NCI-H82 treated with DMSO at 0.1 percent for 48 hours (cell line): ENCODE measurements around the gene CNTNAP1.
A peak's percentile ranks its signal among the peaks of the same experiment; 100 is the strongest.
"Not testable (repeated sequence)": the region's sequence is repeated elsewhere in the genome, so short reads cannot be mapped to it uniquely, and the experiment has no call there.

Source experiments
- DNase-seq: peaks from one replicate; lab custom pipeline; 2025; ENCODE audit not compliant: unreplicated experiment; lab: John Stamatoyannopoulos, UW

Gene CNTNAP1

DNA sequence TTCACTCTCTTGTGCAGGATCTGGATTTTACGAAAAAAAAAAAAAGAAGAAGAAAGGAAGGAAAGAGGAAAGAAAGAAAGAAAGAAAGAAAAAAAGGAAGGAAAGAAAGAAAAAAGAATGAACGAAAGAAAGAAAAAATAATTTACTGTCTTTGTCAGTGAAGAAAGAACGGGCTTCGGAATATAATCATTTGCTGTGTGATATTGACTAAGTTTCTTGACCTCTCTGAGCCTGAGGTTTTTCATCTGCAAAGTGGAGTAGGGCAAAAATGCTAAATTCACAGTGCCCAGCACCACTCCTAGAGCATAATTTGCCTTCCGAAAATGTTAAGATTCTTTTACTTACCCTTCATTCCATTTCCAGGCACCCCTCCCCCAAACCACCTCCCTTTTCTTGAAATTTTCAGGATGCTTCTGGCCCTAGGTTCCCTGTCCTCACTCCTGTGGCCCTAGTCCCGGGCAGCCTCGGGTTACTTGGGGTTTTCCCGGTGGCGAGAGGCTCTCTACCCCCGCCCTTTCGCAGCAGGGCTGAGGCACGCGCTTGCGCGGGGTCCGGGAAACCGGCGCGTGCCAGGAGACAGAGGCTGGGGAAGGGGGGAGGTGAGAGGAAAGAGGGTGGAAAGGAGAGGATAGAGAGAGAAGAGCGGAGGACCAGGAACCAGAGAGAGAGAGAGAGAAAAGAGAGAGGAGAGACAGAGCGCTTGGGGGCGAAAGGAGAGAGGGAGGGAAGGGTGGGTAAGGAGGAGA lies at the start of gene CNTNAP1:
Gene CNTNAP1, plus strand, starts transcription at position 556 of the 746 bp plus-strand sequence. CDS start 299 bp downstream, outside the sequence.
- DNase-seq: peak; percentile 40

DNA sequence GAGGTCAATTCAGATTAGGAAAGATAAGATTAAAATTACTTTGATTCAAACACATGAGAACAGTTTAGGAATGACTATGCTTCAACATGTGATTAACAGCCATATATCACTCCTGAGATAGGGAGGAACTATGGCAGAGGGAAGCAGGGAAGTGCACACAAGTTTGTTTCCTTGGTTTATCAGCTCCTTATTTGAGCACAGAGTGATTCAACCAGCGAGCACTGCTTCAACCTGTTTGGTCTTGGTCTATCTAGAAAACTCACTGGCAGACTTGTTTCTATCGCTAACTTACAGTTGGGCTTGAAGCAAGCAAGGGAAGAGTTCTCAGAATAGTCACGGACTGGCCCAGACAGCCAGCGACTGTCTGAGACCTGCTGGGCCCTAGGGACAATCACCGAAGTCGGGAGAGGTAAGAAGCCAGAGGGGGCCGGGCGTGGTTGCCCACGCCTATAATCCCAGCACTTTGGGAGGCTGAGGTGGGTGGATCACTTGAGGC lies 49.3 kb upstream of the CNTNAP1 start:
- no peak for DNase-seq

DNA sequence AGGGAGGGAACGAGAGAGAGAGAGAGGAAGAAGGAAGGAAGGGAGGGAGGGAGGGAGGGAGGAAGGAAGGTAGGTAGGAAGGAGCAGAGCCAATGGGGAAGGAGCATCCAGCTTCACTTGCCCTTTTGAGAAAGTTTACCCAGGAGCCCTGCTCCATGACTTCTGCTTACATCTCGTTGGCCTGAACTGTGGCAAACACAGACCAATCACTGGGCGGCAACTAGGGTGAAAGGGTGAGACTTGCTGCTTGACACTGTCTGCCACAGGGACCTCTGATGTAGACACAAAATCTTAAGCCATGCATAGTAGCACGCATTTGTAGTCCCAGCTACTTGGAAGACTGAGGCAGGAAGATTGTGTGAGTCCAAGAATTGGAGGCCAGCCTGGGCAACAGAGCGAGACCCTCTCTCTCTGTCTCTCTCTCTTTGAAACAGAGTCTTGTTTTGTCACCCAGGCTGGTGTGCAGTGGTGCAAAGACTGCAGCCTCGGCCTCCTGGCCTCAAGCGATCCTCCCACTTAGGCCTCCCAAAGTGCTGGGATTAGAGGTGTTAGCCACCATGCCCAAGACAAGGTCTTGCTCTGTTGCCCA lies 42.7 kb upstream of the CNTNAP1 start:
- DNase-seq: no peak

DNA sequence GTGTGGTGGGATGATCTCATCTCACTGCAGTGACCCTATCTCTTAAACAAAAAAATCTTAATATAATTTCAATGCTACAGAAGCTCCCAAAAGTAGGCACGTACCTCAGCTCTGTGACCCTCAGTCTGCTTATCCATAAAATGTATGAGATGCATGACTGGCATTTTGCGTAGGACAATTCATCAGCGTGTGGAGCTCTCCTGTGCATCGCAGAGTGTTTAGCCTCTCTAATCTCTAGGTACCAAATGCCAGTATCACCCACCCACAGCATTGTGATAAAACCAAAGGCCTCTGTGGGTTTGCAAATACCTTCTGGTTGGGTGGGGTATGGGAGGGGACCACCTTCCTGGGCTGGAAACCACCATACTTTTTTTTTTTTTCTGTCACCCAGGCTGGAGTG lies 42.2 kb upstream of the CNTNAP1 start:
- no peak for DNase-seq

DNA sequence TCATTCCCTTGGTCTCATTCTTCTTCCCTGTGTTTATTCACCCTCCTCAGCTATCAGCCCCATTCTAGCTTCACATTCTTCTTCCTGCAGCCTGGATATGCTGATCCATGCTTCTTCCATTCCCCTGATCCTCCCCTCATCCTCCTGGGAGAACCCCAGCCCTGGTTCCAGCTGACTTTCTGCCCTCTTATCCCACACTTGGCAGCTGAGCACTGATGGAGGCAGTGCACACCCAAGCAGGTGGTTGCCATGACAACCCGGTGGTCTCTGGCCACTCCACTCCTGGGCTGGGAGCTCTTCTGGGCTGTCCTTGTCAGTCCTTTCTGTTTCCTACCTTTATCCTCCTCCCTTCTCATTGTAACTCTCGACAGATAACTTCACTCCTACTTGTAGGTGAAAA lies 40.0 kb upstream of the CNTNAP1 start:
- DNase-seq: no peak

DNA sequence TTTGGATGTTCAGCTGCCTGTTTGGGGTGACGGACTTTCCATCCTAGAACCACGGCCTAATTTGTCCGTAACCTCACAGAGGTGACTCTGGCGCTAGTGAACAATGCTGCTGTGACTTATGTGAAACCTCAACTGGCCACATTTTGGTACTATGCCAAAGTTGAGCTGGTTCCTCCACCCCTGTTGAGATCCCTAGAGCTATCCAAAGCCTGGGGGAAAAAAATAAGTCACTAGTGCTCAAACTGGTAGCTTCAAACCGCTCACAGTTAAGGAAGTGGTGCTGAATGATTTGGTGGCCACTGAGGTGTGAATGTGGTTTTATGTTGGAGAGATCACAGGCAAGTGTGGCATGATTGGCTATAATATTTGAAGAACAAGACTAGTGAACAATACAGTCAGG lies 34.6 kb upstream of the CNTNAP1 start:
- no peak for DNase-seq

DNA sequence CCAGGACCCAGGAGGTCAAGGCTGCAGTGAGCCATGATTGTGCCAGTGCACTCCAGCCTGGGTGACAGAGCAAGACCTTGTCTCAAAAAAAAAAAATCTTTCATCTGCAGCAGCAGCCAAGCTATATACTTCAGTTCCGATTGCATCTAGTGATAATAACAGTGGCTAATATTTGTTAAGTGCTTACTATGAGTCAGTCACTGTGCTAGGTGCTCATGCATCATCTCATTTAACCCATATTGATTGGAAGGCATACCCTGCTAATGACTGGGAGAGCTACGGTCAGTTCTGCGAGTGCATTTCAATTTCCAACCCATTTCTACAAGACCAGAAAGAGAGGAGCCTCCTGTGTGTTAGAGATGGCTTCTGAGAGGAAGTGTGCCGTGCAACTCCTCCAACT lies 30.9 kb upstream of the CNTNAP1 start:
- DNase-seq: no peak

DNA sequence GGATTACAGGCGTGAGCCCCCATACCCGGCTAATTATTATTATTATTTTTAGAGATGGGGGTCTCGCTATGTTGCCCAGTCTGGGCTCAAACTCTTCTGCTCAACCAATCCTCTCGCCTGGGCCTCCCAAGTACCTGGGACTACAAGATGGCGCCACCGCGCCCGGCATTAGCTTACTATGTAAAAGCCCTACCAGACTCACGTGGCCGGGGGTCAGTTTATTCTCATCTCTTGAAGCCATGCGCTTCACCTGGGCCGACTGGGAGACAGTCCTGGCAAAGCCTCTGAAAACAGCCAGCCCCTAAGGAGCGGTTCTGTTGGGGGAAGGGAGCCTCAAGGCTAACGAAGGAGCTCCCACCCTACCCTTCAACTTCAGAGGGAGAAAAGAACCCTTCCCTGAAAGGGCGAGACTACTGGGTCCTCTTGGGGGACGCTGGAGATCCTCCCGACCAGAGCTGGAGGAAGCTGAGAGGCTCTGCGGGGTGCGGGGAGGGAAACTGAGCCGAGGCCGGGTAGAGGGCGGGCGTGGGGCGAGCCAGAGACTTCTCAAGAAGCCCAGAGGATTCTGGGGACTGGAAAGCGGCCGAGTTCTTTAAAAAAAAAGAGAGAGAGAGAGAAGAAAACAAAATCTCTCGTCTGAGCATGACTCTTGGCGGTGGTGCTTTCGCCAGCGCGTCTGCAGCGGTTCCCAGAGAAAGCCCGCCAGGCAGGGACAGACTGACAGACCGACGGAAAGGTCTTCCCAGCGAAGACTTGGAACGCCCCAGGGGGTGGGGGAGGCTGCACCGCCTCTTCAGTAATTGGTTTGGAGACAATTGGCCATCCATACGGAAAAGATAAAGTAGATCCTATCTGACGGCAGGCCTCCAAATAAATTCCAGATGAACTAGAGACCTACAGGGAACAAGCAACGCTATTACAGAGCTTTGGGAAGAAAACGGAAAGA lies 28.9 kb upstream of the CNTNAP1 start:
- DNase-seq: no peak

DNA sequence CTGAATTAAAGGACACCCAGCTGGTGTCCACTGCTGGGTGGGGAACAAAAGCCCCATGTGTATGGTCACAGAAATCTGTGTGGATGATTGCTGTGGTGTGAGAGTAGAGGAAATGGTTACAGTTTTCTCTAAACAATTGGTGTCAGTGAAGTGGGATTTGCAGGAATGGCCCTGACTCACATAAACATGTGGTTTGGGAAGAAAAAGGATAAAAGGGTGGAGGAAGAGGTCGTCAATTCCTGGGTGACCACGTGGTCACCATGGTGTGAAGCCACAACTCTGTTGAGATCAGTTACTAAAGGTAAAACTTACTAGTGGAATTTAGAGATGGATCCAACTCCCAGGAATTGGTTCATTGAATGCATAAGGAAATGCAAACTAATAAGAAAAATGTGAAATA lies 26.8 kb upstream of the CNTNAP1 start:
- no peak for DNase-seq

DNA sequence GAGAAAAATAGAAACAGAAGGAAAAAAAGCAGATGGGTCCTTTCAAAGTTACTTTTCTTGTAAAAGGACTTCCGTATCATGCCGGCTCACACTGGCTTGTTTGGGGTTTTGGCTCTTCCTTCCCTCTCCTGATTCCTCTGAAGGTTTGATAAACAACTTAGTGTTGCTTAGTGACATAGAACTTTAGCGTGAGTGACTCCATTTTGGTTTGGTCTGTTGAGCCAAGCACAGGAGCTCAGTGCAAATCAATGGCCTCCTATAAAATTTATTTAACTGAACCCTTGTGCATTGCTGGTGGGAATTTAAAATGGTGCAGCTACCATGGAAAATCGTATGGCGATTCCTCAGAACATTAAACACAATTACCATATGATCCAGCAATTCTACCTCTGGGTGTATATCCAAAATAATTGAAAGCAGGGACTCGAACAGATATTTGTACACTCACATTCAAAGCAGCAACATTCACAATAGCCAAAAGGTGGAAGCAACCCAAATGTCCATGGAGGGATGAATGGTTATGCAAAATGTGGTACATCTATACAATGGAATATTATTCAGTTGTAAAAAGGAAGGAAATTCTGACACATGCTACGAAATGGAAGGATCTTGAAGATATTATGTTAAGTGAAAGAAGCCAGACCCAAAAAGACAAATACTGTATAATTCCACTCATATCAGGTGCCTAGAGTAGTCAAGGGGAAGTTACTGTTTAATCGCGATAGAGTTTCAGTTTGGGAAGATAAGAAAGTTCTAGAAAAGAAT lies 24.3 kb upstream of the CNTNAP1 start:
- no peak for DNase-seq

DNA sequence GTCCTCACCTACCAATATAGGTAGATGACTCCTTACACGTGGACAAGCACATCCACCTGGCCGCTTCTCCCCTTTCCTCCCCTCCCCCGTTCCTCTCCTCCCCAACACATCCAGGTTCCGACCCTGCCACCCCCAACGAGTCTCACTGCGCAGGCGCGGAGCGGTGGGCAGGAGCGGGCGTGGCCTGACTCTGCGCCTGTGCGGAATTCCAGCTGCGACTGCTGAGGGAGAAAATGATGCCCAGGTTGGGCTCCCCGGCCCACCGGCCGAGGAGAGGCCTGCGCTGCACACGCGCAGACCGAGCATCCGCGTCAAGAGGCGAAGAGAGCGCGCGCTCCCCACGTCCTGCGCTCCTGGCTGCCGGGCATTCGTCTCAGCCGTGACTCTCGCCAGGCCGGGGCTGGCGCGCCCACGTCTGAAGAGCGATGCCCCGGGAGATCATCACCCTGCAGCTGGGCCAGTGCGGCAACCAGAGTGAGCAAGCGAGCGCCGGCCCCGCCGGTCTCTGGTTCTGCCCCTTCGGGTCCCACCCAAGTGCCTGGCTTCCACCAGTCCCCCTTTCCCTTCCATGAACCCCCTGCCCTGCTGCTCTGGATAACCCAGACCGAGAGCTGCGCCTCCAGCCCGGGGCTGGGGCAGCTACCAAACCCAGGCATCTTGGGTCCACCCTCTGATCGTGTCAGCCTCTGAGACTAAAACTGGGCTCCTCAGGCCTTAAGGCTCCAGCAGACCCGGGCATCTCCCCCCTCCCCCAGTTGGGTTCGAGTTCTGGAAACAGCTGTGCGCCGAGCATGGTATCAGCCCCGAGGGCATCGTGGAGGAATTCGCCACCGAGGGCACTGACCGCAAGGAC lies 23.0 kb upstream of the CNTNAP1 start, which contains the start of gene TUBG2:
Gene TUBG2, plus strand, starts transcription at position 206 of the 853 bp plus-strand sequence. Its CDS starts 220 bp downstream, at position 426.
- peak; percentile 73 for DNase-seq

DNA sequence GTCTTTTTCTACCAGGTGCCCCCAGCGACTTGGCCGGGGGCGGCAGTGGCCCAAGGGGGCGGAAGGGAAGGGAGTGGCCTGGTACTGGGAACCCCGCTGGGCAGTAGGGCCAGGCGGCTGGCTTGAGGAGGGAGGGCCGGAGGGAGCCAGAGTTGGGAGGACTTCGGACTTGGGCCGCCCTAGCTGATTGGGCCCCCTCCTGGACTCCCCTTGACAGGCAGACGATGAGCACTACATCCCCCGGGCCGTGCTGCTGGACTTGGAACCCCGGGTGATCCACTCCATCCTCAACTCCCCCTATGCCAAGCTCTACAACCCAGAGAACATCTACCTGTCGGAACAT lies 22.4 kb upstream of the CNTNAP1 start:
- DNase-seq: not testable (repeated sequence)

DNA sequence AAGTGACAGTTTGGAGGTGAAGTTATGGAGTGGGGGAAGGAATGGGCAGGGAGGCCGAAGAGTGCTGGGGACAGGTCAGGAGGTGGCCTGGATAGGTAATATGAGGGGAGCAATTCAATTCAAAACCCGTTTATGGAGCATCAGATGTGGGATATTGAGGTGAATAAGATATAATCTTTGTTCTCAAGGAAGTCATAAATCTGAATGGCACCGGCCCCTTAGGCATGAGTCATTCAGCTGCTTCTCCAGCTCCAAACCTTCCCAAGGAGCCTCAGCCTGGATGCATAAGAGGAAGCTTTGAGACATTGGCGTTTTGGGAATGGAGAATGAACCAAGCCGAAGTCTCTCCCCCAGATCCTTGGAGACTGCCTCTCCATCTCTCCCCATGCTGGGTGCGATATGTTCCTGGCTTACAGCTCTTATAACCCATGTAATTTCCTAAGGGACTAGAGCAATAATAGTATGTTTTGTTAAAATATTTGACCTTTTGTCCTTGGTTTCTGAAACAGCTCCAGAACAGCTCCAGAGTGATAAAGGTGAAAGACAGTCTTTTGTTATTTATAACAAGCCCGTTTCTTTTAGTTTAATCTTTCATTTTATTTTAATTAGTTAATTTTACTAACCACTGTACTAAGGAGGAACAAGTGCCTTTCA lies 21.5 kb upstream of the CNTNAP1 start:
- DNase-seq: no peak

DNA sequence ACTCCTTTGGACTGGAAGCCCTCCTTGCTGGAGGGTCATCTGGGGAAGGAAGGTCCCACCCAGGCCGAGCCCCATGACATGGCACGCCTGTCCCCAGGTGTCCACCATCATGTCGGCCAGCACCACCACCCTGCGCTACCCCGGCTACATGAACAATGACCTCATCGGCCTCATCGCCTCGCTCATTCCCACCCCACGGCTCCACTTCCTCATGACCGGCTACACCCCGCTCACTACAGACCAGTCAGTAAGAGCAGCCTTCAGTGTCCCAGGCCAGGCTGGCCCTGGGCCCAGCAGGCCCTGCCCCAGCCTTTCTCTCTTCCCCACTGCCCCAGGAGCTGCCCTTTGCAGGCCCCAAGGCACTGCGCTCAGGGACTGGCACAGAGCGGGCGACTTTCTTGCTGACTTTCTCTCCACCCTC lies 16.7 kb upstream of the CNTNAP1 start:
- no peak for DNase-seq

DNA sequence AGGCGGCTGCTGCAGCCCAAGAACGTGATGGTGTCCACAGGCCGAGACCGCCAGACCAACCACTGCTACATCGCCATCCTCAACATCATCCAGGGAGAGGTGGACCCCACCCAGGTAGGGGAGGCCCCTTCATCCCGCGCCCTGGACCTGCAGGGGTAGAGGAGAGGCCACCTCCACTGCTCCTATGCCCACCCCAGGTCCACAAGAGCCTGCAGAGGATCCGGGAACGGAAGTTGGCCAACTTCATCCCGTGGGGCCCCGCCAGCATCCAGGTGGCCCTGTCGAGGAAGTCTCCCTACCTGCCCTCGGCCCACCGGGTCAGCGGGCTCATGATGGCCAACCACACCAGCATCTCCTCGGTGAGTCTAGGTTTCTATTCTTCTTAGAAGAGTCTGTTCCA lies 16.2 kb upstream of the CNTNAP1 start:
- not testable (repeated sequence) for DNase-seq

DNA sequence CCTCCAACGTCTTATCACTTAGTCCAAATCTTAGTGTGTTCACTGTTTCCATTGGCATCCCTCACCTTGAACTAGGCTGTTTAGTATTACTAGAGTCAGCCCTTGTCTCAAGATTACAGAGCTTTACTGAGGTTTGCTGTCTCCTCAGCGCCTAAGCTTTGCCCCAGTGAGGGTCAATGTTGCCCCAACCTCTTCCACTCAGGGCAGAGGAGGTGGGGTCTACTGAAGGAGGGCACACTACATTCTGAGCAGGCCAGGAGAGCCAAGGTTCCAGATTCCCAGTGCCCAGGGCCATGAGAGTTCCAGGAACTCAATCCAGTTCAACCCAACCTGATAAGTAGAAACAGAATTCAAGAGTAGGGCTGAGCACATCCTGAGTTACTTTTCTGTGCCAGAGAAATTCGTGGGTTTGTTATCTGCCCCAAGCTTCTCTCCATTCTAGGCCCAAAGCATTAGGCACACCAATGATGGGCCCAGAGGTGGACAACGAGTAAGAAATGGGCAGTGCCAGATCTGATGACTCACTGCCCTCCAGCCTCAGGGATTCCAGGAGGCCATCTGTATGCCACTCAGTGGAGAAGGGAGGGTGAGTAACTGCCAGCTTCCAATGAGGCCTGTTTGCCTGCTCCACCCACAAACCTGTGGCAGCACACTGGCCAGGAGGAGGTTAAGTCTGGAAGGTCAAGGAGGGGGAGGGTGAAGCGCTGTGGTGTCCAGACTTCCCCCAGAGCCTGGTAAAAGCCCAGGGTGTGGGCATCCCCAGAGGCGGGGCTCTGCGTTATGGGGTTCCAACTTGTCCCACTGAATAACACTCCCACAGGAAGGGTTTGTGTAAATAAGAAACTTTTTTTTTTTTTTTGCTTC lies 15.0 kb upstream of the CNTNAP1 start:
- DNase-seq: no peak

DNA sequence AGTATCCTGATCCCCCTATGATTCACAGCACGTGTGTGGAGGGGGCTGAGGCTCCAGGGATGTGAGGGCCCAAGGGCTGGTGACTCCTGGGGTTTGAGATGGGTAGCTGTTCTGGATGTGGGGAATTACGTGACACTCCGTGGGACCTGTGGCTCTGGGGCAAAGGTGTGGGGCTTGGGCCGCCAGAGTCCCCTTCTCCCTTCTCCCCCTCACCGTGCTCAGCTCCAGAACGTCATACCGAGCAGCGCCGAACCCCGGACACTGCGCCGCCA lies 12.7 kb upstream of the CNTNAP1 start:
- DNase-seq: no peak

DNA sequence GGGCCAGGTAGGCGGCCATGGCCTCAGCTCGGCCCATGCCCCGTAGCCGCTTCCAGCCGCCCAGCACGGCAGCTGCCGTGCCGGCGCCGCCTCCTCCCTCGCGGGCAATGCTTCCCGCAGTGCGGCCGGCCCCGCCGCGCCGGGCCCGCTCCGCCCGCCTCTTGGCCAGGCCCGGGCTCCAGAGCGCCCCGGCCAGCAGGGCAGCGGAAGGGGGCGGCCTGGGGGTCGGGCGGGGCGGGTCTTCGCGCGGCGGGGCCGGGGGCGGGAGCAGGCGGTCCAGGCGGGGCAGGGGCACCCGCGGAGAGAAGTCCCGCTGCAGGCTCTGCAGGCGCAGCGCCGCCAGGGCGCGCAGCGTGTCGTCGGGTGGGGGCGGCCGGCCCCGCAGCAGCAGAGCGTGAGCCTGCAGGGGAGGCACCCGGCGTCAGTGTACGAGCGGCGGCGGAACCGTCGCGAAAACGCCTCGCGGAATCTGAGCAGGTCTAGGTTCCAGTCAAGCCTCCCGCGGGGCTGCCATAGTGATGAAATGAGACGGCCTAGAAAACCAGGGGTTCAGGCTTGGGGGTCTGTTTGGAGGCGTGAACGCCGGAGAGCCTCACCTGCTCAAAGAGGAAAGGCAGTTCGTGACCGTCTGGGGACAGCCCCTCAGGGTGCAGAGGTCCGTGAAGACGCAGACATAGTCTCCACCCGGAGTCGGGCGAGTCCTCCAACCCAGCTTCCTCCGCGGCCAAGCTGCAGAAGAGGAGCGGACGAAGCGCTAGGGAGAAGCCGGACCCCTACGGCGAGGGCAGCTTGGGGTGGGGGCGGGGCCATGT lies 12.1 kb upstream of the CNTNAP1 start:
- DNase-seq: no peak
